HG02763 (cell line): Measurements from ENCODE around the gene FOXL1.

Source experiments
- ATAC-seq: cut with Tn5 transposase; IDR thresholded peaks from one replicate; pipeline ENCODE4 v1.9.1; 2021; ENCODE audit warnings: mild to moderate bottlenecking, moderate library complexity; ENCODE audit not compliant: unreplicated experiment

Gene FOXL1

DNA sequence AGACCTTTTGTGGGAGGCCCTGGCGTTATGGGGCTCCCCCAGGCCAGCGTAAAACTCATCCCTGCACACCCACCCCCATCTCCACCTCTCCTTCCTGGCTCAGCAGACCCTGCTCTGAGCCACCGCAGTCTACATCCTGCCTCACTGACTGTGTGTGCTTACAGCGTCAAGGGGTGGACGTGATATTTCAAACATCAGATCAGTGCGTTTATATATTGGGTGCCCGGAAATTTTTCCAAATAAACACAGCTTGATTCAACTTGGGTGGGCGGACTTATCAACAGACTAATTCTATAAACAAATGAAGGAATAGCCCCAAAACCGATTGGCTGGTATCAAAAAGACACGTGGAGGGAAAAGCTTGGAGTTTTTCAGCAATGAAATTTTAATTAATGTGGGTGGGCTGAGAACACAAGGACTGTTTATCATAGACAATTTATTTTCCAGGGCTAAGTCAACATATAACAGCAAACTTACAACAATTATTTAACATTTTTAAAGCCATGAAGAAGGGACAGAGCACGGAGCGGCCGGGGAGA, at the start of gene FOXL1:
FOXL1 (plus strand) TSS at position 489 of the 539 bp plus-strand sequence. CDS start 175 bp downstream, outside the sequence.
- ATAC-seq, result no peak

DNA sequence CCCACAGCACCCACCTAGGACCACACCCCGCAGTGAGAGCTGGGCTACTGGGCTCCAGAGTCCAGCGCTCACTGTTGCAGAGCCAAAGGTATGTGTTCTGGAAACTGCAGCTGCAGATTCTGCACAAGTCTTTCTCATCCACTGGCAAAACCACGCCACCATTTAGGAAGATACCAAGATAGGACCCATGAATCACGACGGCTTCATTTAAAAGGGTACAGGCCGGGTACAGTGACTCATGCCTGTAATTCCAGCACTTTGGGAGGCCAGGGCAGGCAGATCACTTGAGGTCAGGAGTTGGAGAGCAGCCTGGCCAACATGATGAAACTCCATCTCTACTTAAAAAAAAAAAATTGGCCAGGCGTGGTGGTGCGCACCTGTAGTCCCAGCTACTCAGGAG, 49.2 kb upstream of the FOXL1 start:
- no peak for ATAC-seq

DNA sequence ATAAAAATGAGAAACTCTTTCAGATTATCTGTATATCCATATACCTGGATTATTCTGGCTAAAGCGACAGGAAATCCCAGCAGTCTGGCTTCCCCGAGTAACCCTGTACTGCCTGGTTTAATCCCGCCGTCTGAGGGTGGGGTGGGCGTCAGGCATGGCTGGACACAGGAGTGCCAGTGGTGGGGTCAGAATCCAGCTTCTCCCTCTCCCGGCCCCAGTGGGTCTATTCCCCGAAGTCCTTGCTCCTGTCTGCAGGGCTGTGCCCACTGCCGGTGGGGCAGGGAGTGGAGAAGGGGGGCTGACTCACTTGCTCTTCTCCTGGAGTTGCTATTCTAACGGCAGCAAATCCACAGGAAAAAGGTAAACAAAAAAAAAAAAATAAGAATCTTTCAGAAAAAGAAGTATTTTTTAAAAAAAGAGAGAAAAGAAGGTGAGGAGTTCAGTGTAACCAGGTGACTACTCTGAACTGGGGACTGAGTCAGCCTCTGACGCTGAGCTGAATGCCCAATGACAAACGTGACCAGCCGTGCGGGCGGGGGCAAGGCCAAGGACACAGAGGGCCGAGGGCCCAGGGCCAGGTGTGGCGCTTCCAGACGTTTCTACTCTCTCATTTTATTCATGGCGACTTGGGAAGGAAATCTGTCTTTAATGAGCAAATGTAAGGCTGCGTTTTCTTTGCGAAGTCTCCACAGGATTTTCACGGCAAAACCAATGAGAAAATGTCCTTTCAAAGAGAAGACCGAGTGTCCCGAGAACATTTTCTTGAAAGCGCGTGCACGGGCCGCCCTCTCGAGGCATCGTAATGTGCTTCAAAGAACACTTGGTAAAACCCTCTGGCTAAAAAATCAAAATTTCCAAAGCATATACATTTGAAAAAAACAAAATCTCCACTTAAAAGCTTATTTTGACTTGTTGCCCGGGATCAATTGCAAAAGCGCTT, 47.8 kb upstream of the FOXL1 start:
- ATAC-seq, result no peak

GRCh38 chr16:86531191-86531545, 47.2 kb upstream of the FOXL1 start:
- ATAC-seq, result no peak

GRCh38 chr16:86531641-86532525, 46.5 kb upstream of the FOXL1 start:
- ATAC-seq, result no peak

DNA sequence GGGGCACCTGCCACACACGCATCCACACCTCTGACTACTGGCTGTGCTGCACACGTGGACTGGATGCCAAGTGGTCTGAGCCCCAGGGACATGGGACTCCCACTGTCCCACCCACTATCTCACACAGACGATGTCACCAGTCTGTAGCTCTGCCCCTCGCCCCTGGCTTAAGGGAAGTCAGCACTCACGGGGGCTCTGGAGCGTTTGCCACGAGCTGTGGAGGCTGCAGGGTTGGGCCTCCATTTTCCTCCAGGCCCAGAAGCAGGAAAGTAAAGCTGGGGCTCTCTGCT, 45.9 kb upstream of the FOXL1 start:
- ATAC-seq, result no peak

DNA sequence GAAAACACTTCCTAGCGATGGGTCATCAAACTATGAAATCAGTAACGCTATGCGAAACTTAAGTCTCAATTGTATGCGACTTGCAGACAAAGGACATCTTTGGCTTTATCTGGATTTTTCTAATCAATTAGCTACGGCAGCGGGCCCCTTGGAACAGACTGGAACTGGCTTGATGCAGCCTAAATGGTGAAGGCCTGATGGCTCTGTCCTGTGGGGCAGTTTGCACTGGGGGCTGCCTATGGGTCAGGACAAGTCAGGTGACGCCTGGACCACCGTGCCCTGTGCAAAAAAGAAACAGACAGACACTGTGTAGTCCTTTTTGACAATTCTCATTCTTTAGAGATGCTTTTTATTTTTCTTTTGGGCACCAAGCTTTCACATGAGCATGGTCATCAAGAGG, 45.3 kb upstream of the FOXL1 start:
- ATAC-seq, result no peak

DNA sequence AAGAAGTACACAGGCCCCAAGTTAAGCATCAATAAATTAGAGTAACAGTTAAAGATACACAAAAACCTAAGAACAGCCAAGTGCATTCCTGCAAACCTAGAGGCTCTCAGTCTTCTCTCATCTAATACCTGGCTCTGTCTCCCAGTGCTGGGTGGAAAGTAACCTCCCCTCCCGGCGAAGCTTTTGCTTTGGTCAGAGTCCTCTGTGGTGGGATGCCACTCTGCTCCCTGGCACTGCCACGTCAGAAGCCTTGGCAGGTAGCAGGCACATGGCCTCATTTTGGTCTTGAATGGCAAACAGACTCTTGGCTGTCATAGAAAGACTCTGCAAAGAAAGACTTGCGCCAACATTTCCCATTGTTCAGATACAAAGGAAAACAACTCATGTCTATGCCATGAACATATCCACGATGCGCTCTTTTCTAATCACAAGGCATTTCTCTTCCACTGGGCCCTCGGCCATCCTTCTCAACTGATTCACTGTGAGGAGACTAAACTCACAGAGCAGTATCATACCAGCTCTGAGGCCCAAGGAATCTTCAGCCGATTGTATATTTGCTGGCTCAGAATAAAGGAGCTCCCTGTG, 44.5 kb upstream of the FOXL1 start:
- ATAC-seq, result no peak

- no peak for ATAC-seq
Observed at GRCh38 chr16:86534779-86535615, 43.4 kb upstream of the FOXL1 start.

- no peak for ATAC-seq
Observed at GRCh38 chr16:86536621-86537020, 41.7 kb upstream of the FOXL1 start.

GRCh38 chr16:86537486-86537885, 40.9 kb upstream of the FOXL1 start:
- ATAC-seq, result no peak

GRCh38 chr16:86538196-86538780, 40.1 kb upstream of the FOXL1 start:
- ATAC-seq, result no peak

DNA sequence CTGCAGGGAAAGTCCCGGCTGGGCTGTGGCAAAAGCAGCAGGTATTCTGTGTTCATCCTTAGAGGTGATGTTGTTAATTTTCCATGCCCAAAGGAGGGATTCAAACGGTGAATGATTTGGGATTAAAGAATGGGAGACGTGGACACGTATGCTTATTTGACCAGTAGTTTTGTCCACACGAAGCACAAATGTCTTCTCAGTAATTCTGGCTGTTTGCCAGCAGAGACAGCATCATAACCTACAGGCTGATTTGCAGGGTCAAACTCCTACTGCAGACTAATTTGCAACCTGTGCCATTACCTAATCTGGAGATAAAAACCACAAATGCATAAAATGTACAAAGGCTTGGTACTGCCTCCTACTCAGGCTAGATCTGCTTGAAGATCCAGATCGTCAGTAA, 37.5 kb upstream of the FOXL1 start:
- no peak for ATAC-seq

- ATAC-seq, result no peak
Observed at GRCh38 chr16:86541560-86541959, 36.8 kb upstream of the FOXL1 start.

- ATAC-seq, result no peak
Observed at GRCh38 chr16:86542756-86543750, 35.3 kb upstream of the FOXL1 start.

GRCh38 chr16:86545481-86545880, 32.9 kb upstream of the FOXL1 start:
- no peak for ATAC-seq

DNA sequence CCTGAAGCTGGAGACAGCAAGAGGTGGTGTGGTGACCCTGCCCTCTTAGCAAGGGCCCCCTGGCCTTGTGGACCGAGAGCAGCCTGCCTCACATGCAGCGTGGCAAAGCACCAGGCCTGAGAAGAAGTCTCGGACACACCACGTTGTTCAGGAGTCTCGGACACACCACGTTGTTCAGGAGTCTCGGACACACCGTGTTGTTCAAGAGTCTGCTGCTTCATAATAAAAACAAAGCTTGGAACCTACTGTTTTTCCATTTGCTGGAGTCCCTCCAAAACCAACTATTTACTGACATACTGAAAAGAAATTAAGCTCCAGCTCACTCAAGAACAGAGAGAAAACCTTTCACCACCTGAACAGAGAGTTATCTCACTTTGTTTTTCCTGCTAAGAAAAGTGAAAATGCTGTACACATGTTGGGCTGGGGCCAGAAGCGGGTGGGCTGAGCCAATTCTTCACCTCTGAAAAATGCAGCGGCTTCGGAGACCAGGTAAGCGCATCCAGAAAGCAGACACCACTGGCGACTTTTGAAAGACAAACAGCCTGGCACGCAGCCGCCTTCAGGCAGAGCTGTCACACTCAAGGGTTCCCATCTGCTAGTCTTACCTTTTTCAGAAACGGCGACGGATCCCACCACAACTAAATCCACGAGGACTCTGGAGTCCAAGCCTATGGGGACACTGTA, 32.3 kb upstream of the FOXL1 start:
- no peak for ATAC-seq

DNA sequence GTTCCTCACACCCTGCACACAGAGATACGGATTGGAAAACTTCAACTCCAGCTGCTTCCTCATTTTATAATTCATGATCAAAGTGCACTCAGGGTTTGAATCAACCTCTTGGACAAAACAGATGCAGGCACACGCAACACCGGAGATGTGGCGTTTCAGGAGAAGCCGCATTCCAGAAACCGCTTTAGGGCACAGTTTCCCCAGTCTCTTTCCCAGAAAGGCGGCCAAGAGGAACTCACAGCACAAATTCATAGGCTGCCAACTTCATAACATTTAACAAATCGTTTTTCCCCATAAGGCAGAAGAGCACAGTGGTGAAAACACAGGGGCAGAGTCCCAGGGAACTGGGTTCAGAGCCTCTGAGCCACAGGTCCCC, 31.7 kb upstream of the FOXL1 start:
- ATAC-seq, result no peak
